Psoas muscle (tissue), 8 donors: ENCODE measurements around the gene RETREG2. TPM values are rescaled to one million over a fixed set of nuclear protein-coding genes. Genes with fewer than 3 reads are reported as not detected.

Source experiments
- ATAC-seq, 4 donors: fragments of 200-7000 bp; cut with Tn5 transposase; one replicate each; pipeline ENCODE4 v1.9.1; 2020; ENCODE audit warnings: moderate library complexity in 3 of 4, mild to moderate bottlenecking in 2 of 4
- DNase-seq, 2 donors: peaks; one replicate each; pipeline ENCODE4 v3.0.0-alpha.2; 2020
- H3K27ac ChIP-seq: fragments of 200-600 bp; one replicate; pipeline ENCODE4 v1.8.0; 2022
- H3K27me3 ChIP-seq, 3 donors: fragments of 200-600 bp in 1 of 3; one replicate each; pipeline versions ENCODE4 v1.6.1 to v1.8.0; 2013 to 2022; ENCODE audit warnings: low read length in 2 of 3, mild to moderate bottlenecking in 2 of 3, moderate library complexity in 1 of 3; ENCODE audit not compliant: insufficient read depth in 3 of 3
- H3K36me3 ChIP-seq, 2 donors: fragments of 200-600 bp in 1 of 2; one replicate each; pipeline versions ENCODE4 v1.6.1 to v1.8.0; 2013 to 2022; ENCODE audit warnings: low read depth in 1 of 2, mild to moderate bottlenecking in 1 of 2, moderate library complexity in 1 of 2; ENCODE audit not compliant: insufficient read depth in 1 of 2
- H3K4me1 ChIP-seq: fragments of 200-600 bp; one replicate; pipeline ENCODE4 v1.8.0; 2022
- H3K4me3 ChIP-seq: fragments of 200-600 bp; one replicate; pipeline ENCODE4 v1.8.0; 2022; ENCODE audit warnings: mild to moderate bottlenecking
- H3K9me3 ChIP-seq: fragments of 200-600 bp; one replicate; pipeline ENCODE4 v1.8.0; 2022
- CTCF ChIP-seq: fragments of 200-600 bp; IDR thresholded peaks from one replicate; pipeline ENCODE4 v1.8.0; 2022; ENCODE audit warnings: antibody characterized with exemption
- WGBS, 3 donors: extraction: QIAGEN DNeasy Blood & Tissue Kit; methylation state at CpG; one replicate each; pipeline versions ENCODE4 v1.1.6 to v1.1.7; 2013; 5-methylcytosine and 5-hydroxymethylcytosine counted together
- intact Hi-C, 2 donors: fragments of 100-400 bp; cut with DNase I; formaldehyde crosslinking; loops; one replicate each; pipeline versions ENCODE4 v1.11.0 to v1.14.2; 2022
- polyA plus RNA-seq, 3 donors: library from polyadenylated mRNA; stranded (reverse); fragments of 200-250 nt; gene quantifications; one replicate each; pipeline ENCODE4 v1.2.3, GENCODE V29; 2013
- total RNA-seq, 4 donors: library from RNA; stranded (reverse); fragmentation: NEBNext Ultra II Directional in 2 of 4; extraction: Animal tissue kit (Norgen Biotek cat#: 25700) in 2 of 4; gene quantifications; one replicate each; pipeline versions ENCODE4 v1.2.1 to v1.2.4, GENCODE V29; 2021 to 2023
- donor health status: healthy with polysubstance abuse.
- donor health status: DM: no; HTN: no; CAD: no; lungs with moderate emphysema.
- donor health status: Bipolar disorder and iron deficiency.
- donor health status: healthy.
- donor health status: DM: yes; HTN: yes; CAD: no.
- donor health status: DM: no; HTN: no; CAD: no.
- donor health status: DM: no; HTN: no; CAD: no.
- donor health status: DM: yes; HTN: yes; CAD: no.

The RETREG2 gene
- total and polyA plus RNA-seq, 7 donors, result 28.1 to 71.4 (median 38.1) TPM

GRCh38 chr2:219204425-219205164 lies 26.5 kb downstream of the RETREG2 start:
- no peak for TF ChIP-seq CTCF
- intact Hi-C loops, result no loop called here
- Histone ChIP-seq H3K27ac (no peak overlapping the region), H3K4me1 (peaks cover 15% of the 10 kb centered on the region), H3K36me3 (peaks cover under 1 to 21% of the 10 kb centered on the region in 2 donors), H3K9me3 (no peaks in the 10 kb centered on the region), H3K4me3 (no peak overlapping the region), H3K27me3 (peaks cover 0 to 3% (median 0%) of the 10 kb centered on the region in 3 donors)
- 85 to 87% (median 85%) methylated on average over 7 of the region's 7 CpGs for WGBS, 3 donors
- ATAC-seq, result no peak
- no peak for DNase-seq

- 83 to 89% (median 86%) methylated on average over 5 of the region's 5 CpGs for WGBS, 3 donors
- Histone ChIP-seq H3K36me3 (peaks cover 3 to 27% of the 10 kb centered on the region in 2 donors), H3K4me3 (no peak overlapping the region), H3K4me1 (peaks cover 15% of the 10 kb centered on the region), H3K27ac (no peak overlapping the region), H3K9me3 (no peaks in the 10 kb centered on the region), H3K27me3 (no peaks in the 10 kb centered on the region)
- ATAC-seq (no peak), DNase-seq (no peak)
- no peak for TF ChIP-seq CTCF
- intact Hi-C loops, result no loop called here
Measured at GRCh38 chr2:219205165-219205538, 27.1 kb downstream of the RETREG2 start.

GRCh38 chr2:219205981-219206327 lies 27.9 kb downstream of the RETREG2 start:
- no peaks in the 10 kb centered on the region for H3K27me3 ChIP-seq
- H3K9me3 ChIP-seq, result no peaks in the 10 kb centered on the region
- ATAC-seq, result no peak
- peak overlapping the region; percentile 75 for H3K4me3 ChIP-seq
- TF ChIP-seq CTCF, result no peak
- no peak for DNase-seq
- intact Hi-C loops, result loop anchor here in 1 of 2 donors (1.0 kb wide), 1 partner anchor 28 kb away; the partner anchor contains the start of gene RETREG2
- H3K27ac ChIP-seq, result peak overlapping the region; percentile 91
- peaks cover 15% of the 10 kb centered on the region for H3K4me1 ChIP-seq
- peaks cover 3 to 35% of the 10 kb centered on the region in 2 donors for H3K36me3 ChIP-seq
- WGBS, 3 donors, result 18 to 23% (median 19%) methylated on average over 7 of the region's 7 CpGs

GRCh38 chr2:219206328-219207133 lies 28.5 kb downstream of the RETREG2 start, which contains the start of gene ZFAND2B:
Gene ZFAND2B, plus strand, starts transcription at chr2:219206782. Its CDS starts 206 bp downstream, at chr2:219206988.
- peak within 1 kb of the TSS; percentile 75 for H3K4me3 ChIP-seq
- H3K36me3 ChIP-seq, result peaks cover 3 to 41% of the 10 kb centered on the region in 2 donors
- H3K9me3 ChIP-seq, result no peaks in the 10 kb centered on the region
- TF ChIP-seq CTCF, result peak; percentile 9
- intact Hi-C loops, result loop anchor here in 1 of 2 donors (1.0 kb wide), 1 partner anchor 28 kb away; the partner anchor contains the start of gene RETREG2
- DNase-seq, result peak; percentile 95 to 97
- H3K27me3 ChIP-seq, result no peaks in the 10 kb centered on the region
- peak within 1 kb of the TSS; percentile 91 for H3K27ac ChIP-seq
- peak; percentile 97 to 98 (median 98) for ATAC-seq
- H3K4me1 ChIP-seq, result peaks cover 15% of the 10 kb centered on the region
- WGBS, 3 donors, result 0 to 1% (median 0%) methylated on average over 59 to 76 of the region's 76 CpGs
